ENCODE measurements around the gene MTHFSD.

Gene MTHFSD

DNA sequence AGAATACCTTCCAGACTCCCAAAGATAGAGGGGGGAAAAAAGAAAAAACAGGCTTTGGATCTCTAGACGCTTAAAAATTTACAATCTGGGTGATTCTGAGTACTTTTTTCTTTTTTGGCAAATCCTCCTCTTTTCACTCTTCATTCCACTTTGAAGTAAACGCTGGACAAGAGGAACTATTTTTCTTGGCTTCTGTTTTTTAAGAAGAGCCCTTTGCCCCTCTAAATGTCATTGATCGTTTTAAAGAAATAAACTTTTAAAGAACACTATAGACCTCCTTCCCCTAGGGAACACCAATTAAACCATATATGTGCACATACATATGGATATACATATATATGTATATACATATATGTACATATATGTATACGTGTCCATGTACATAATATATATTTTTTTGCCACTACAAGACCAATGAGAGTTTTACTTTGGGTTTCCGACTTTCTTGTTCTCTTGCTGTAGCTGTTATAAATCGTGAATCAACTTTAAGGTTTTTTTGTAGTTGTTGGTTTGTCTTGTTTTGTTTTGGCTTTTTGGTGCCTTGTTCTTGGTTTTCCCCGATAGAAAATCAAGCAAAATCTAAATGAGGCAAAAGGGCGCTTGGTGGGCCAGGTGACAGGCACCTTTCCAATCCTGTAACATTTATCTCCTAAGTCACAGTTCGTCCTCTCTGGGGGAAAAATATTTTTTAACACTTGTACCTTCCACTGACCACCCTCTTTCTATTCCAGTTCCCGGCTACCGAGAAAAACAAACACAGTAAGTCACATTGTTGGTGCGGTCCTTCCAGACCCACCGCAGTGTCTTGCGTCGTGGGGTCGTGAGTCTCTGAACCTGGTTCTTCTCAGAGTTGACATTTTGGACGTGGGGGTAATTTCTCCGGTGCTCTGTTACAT, 40.3 kb downstream of the MTHFSD start:
- no peak for DNase-seq (ENCODE audit: low read depth in 2 of 2)

DNA sequence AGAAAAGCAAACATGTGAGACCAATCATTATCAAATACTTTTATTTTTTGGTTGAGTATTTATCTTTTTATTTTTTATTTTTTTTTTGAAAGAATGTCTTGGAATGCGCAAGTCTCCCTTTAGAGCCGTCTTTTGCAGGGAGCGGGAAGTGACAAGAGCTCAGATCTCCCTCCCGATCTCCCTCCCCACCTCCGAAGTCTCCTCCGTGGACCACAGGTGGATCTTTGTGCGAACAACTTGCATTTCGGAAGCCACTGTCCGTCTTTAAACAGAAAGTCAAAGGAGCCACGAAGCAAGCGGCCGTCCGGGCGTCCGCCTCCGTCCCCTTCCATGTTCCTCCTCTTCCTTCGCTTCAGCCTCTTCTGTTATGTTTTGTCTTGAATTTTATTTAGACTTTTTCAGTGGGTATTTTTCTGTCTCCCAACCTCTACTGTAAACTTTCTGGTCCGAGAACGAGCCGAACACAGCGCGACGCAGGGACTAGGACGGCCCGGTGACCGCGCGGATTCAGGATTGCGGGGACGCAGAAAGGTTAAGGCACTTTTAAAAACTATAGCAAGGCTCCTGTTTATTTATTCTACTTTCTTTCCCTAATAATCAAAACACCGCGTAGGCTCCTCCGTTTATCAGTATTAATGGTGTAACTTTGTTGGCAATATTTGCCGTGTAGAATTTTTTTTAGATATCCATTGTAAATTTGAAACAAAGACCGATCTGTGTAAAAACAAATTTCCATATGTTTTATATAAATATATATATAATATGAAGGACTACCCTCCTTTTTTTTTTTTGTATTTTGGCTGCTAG, 41.4 kb downstream of the MTHFSD start:
- no peak for DNase-seq (ENCODE audit: low read depth in 2 of 2)

DNA sequence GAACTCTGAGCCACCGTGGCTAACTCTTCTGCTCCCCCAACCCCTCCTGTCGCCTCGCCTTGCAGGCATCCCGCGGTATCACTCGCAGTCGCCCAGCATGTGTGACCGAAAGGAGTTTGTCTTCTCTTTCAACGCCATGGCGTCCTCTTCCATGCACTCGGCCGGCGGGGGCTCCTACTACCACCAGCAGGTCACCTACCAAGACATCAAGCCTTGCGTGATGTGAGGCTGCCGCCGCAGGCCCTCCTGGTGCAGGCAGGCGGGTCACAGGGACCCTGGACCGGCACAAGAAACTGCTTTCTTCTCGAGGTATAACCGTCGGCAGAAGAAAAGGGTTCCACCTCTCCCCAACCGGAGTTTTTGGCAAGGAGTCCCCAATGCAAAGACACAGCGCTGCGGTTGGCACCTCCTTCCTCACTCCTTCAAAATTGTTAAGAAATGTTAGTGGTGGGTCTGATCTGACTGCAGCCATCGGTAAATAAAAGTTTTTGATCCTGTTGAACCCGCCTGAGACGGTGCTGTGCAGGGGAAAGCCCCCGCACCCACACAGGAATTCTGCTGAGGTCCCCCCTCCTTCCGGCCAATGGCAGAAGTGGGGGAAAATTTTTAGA, 42.1 kb downstream of the MTHFSD start:
- DNase-seq (ENCODE audit: low read depth in 2 of 2), result no peak

DNA sequence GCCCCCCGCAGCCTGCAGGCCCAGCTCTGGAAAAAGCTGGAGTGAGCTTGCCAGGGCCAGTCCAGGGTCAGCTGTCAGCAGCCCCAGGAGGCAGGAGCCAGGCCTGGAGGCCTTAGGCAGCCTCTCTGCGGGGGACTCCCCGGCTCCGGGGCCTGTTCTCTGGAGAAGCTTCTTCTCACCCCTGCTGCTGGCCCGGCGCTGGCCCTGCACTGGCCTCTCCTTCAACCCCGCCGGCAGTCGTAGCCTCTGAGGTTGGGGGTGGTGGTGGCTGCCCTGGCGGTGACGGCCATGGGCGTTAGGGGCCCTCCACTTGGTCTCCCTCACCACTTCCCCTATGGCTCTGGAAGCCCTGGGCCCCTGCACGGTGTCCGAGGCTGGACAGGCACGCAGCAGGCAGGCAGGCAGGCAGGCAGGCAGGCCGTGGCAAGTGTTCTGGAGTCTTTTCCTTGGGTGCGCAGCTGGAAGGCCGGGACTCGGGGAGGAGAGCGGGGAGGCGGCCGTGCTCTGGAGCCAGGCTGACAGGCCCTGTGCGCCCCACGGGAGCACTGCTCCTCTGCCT, 42.7 kb downstream of the MTHFSD start:
- no peak for DNase-seq (ENCODE audit: low read depth in 2 of 2)

DNA sequence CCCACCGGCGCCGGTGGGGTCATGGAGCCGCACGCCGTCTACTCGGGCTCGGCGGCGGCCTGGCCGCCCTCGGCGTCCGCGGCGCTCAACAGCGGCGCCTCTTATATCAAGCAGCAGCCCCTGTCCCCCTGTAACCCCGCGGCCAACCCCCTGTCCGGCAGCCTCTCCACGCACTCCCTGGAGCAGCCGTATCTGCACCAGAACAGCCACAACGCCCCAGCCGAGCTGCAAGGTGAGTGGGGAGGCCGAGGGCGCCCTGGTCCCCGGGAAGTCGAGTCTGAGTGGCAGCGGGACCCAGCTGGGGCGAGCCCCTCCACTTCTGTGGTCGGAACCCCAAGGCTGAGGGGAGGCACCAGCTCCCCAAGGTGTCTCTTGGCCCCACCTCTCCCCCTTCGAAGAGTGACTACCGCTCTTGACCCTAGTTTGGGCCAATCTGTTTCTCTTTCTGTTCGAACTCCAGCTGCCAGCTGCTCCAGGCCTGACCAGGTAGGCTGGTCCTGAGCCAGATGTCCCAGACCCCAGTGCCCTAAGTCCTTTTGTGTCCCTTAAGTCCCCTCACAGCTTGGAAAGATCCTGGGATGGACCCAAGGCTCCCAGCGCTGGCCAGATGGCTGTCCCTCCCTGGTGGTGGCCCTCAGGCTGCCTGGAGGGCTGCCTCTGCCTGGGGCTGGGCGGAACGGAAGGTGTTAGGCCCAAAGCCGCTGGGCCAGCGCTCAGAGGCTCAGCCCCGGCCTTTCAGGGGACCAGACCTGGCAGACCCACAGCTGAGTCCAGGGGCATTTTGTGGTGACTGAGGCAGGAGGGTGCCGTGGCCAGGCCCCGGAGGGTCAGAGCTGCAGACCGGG, 43.5 kb downstream of the MTHFSD start:
- no peak for DNase-seq (ENCODE audit: low read depth in 2 of 2)

DNA sequence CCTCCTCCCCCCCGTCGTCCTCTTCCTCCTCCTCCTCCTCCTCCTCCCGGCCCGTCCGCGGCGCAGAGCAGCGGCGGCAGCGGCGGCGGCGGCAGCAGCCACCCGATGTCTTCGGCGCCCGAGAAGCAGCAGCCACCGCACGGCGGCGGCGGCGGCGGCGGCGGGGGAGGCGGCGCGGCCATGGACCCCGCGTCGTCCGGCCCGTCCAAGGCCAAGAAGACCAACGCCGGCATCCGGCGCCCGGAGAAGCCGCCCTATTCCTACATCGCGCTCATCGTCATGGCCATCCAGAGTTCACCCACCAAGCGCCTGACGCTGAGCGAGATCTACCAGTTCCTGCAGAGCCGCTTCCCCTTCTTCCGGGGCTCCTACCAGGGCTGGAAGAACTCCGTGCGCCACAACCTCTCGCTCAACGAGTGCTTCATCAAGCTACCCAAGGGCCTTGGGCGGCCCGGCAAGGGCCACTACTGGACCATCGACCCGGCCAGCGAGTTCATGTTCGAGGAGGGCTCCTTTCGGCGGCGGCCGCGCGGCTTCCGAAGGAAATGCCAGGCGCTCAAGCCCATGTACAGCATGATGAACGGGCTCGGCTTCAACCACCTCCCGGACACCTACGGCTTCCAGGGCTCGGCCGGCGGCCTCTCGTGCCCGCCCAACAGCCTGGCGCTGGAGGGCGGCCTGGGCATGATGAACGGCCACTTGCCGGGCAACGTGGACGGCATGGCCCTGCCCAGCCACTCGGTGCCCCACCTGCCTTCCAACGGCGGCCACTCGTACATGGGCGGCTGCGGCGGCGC, 44.4 kb downstream of the MTHFSD start, which contains the start of gene FOXF1:
FOXF1 (plus strand) TSS at position 63 of the 797 bp plus-strand sequence; CDS start at position 106, 43 bp downstream.
- no peak for DNase-seq (ENCODE audit: low read depth in 2 of 2)

DNA sequence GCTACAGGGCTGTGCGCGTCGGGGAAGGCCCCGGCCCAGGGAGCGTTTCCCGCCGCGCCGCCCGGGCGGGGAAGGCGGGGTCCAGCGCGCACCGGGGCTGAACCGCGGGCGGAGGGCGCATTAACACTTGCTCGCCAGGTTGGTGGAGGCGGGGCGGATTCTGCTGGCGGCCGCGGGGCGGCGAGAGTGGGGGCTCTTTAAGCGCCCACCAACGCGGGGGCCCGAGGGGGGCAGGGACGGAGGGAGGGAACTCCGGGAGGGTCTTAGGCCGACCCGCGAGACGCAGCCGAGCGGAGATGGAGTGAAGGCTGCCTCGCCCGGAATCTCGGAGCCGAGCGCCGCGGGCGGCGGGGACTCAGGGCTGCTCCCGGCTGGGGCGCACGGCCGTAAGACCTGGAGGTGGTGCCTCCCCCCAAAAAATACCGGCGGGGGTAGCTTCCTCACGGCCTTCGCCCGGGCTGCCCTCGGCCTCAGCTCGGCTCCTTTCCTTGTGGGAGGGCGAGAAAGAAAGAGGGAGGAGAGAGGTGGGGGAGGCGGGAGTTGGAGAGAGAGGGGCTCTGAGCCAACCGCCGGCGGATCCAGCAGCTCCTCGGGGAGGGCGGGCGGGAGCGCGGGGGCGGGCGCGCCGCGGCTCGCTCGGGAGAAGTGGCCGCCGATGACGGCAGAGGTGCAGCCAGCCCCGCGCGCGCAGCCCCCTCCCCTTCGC, 45.1 kb downstream of the MTHFSD start:
- no peak for DNase-seq (ENCODE audit: low read depth in 2 of 2)

DNA sequence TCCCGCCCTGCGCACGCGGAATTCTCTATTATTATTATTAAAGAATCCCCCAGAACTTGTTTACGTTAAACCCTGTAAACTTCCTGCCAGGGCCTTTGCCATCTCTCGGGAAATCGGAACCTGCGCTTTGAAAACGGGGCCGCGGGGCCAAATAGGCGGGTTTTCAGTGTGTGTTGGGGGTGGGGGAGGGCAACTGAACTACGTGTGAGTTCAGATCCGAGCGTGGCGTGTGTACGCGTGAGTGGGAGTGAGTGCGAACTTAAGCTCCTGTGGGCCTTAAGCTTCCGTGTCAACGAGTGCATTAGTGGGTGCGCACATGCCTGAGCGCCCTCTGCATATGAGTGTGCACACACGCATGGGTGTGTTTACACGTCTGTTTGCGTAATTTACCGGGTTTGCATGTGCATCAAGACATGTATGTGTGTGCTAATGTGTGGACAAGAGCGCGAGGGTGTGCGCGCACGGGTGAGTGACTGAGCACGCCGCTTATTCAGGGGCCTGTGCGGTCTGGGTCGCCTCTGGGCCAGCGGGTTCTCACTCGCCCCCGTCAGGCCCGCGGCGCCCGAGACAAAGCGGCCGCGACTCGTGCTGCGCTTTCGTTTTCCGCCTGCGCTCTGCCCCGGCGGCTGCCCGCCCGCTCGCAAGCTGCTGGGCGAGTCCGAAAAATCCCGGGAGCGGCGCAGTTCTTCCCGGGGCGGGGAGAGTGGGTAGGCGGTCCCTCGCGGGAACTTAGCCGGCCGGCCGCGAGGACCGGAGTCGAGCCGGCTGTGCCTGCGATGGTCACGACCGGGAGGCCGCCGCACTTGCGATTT, 45.9 kb downstream of the MTHFSD start:
- DNase-seq (ENCODE audit: low read depth in 2 of 2), result no peak

DNA sequence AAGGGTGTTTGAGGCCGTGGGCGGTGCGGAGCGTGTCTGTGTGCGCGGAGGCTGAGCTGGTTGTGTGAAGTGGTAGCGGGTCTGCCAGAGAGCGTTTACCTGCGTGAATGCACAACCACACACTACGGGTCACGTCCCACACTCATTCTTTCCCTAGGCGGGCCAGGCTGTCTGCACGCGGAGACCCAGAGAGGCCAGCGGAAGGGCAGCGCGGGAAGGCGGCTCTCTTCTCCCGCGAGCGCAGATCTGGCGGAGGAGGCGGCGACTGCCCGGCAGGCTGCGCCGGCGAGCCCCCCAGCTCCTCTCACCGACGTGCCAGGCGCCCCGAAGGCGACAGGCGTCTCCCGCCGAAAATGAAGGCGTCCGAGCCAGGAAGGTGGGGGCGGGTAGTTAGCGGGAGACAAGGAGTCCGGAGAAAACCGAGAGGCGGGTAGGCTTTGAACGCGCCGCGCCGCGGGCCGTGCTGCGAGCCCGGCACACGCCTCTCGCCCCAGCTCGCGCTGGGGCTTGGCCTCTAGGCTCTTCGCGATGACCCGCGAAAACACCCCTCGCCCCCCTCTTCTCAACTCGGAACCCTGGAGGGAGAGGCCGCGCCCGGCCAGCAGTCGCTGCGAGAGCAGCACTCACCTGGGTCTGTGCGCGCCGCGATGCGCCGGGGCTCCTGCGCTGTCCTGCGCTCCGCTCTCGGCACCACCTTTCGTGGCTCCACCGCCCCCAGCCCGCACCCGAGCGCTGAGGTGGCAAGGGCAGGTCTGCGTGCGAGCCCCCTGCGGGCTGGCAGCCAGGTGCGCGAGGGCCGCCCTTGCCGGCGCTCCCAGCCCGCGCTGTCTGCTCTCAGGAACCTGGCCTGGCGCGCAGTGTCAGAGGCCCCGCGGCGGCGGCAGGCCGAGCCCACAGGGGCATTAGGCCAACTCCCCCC, 46.7 kb downstream of the MTHFSD start:
- DNase-seq (ENCODE audit: low read depth in 2 of 2), result no peak

DNA sequence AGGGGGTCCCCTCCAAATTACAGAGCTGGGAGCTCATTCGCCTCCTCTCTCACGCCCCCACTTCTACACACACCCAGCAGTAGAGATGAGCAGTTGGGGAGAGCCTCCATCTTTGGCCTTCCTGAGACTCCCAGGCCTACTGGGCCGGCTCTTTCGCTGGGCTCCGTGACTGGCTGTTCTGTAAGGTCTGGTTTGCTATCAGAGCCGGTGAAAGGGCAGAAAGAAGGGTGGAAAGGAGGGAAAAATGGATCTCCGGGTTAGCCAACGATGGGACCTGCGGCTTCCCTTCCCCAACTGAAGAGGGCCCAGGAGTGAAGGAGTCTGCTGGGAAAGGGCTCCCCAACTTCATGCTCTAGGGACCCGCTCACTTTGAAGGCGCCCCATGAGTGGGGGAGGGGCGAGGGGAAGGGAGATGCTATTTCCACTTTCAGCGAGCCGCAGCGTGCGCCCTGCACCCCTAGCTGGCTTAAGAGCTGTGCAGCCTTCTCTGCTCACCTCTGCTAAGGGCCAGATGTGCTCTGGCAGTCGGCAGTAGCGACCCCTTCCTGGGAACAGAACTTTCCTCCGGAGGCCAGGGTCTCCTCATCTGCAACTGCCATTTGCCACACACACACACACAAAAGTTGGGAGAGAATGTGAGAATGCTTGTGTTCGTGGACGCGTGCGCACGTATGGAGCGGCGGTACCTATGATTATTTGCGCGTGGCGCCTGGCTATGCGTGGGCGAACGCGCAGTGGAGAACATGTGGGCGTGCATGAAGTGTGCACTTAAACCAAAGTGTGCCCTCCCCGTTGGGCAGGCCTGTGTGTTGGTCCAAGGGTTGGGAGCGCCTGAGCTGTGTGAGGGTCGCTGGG, 47.6 kb downstream of the MTHFSD start:
- no peak for DNase-seq (ENCODE audit: low read depth in 2 of 2)

DNA sequence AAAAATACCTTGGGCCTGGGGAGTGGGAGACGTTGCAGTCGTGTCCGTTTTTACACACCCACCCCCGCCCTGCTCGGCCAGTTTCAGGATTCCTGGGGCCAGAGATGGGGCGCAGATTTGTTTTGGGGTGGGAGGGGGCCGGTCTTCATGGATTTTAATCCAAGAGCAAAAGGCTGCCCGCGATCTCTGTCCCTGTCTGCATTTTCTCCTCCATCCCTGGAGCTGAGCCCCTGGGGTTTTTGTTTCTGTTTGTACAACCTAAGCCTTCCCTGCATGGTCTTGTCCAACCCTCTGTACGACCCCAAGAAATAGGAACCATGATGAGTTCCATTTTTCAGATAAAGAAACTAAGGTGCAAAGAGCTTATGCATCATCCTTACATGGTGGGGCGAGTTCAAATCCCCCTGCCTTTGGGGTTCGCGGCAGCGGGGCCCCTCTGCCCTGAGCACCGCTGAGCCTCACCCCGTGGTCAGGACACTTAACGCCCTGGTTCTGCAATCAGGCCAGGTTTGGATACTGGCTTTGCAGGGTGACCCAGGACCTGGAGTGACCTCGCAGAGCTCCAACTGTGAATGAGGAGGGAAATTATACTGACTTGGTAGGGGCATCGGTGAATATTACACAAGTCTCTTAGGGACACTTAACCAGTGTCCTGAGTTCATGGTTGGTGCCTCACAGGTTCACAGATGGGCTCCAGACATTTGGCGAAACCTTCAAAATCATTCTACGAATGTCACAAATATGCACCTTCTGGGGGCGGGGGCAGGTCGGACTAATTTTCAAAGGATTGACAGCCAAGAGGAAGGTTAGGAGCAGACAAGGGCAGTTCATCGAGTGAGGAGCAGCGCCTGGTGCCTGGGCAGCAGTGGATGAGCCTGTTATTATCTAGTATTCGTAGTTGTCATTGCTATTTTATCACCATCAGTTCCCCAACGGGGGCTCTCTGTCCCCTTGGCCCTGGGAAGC, 48.9 kb downstream of the MTHFSD start:
- DNase-seq (ENCODE audit: low read depth in 2 of 2), result no peak

DNA sequence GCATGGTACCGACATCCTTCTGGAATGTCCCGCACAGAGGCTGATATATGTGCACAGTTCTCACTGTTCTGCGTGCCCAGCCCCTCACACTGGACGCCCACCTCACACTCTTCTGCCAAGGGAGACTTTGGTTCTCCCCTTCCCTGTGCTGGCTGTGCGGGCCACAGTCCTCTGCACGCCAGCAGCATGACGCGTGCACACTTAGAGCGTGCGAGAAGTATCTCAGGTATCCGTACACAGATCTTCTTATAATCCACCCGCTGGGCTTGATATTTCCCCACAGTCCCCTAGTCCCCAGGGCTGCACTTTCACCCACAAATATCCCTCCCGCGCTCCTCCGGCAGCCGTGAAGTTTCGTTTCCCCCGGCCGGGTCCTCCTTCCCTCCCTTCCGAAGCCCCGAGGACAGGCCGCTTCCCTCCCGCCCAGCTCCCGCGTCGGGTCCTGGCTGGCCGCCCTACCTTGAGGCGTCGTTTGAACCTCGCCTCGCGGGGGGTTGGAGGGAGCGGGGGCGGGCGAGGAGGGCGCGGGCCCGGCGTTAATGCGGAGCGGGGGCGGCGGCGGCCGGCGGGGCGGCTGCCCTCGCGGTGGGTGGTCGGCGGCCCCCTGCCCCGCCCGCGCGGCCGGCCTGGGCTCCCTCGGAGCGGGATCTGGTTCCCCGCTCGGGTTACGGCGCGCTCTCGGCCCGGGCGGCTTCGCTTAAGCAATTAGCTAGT, 49.7 kb downstream of the MTHFSD start:
- no peak for DNase-seq (ENCODE audit: low read depth in 2 of 2)

DNA sequence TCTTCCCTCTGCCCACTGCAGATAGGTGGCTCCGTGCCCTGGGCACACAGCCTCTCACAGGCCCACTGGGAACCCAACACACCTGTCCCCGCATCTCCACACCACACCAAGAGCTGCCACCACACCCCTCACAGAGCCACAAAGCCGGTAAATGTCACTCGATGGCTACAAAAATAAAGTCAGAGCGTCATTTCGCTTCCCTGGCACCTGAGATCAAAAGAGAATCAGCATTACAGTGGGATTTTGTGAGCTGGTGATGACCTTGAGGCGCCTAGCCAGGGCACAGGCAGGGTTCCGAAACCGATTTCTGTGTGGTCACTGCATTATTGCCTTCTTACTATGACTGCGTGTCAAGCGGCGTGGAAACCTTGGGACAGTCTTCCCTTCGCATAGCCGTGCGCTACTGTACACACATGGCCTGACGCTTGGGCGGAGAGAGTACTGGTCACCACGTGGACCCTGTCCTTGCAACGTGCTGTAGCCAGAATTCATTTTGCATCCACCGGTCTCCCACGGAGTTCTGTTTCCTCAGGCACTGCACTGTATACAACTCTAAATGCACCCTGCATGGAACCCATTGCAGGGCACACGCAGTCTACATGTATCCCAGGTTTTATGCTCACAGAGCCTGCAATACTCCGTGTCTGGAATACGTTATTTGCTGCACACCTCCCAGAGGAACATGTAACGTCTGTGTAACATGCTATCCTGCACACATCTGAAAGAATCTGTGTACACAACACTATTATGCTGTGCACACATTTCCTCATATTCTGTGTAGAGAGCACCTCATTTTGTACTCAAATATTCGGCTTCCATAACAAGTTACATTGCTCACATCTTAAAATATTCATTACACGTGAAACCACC, 50.5 kb downstream of the MTHFSD start:
- DNase-seq (ENCODE audit: low read depth in 2 of 2), result no peak

DNA sequence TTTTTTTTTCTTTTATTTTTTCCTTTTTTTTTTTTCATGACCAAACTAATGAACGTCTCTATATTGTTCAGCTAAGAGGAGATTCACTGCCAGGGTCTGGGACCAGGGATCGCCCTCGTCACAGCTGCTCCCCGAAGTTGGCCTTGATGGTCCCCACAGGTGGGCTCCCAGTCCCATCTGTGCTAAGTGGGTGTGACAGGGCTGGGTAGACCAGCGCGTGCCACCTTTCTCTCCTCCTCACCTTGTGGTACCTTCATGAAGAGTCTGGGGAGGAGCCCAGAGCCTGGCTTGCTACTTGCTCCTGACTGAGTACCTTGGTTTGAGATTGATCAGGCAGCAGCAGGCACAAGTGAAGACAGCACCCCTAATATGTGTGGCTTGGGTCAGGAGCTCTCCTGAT, 51.2 kb downstream of the MTHFSD start:
- no peak for DNase-seq (ENCODE audit: low read depth in 2 of 2)

Measured in activated CD8-positive, alpha-beta memory T cell treated with anti-CD3 and anti-CD28 coated beads for 4 hours (primary cell).